MM.1S (cell line): ENCODE data around the gene PDRG1.
"Not testable (repeated sequence)": the region's sequence is repeated elsewhere in the genome, so short reads cannot be mapped to it uniquely, and the experiment has no call there.

Experiments
- CTCF ChIP-seq: fragments of 300-600 bp; sonication (generic); IDR thresholded peaks from 2 replicates; pipeline ENCODE4 v1.5.1; 2016; ENCODE audit warnings: antibody characterized with exemption, low read length, mixed read lengths
- EZH2 ChIP-seq: fragments of 300-600 bp; sonication (generic); optimal IDR thresholded peaks from 2 replicates; pipeline ENCODE3; 2017; ENCODE audit warnings: low read depth, mild to moderate bottlenecking, antibody characterized with exemption, low read length, mixed read lengths

- not testable (repeated sequence) for TF ChIP-seq CTCF, EZH2
These were observed 33.9 kb downstream of the PDRG1 start for GRCh38 chr20:31917962-31918412.
